Osteocyte (in vitro differentiated cells): Measurements from ENCODE around the gene NTN3. TPM values are rescaled to one million over a fixed set of nuclear protein-coding genes. Genes with fewer than 3 reads are reported as not detected.

ENCODE experiments used
- DNase-seq: peaks from one replicate; pipeline ENCODE4 v3.0.0; 2021; ENCODE audit warnings: mixed read lengths; ENCODE audit not compliant: unreplicated experiment; ENCODE audit errors: extremely low spot score
- H3K27ac Mint-ChIP-seq: one replicate; pipeline ENCODE4 v1.8.0; 2021; ENCODE audit warnings: mild to moderate bottlenecking, mixed read lengths; ENCODE audit not compliant: unreplicated experiment
- H3K27me3 Mint-ChIP-seq: one replicate; pipeline ENCODE4 v1.8.0; 2021; ENCODE audit warnings: mixed read lengths; ENCODE audit not compliant: unreplicated experiment
- H3K36me3 Mint-ChIP-seq: one replicate; pipeline ENCODE4 v1.8.0; 2021; ENCODE audit warnings: mixed read lengths; ENCODE audit not compliant: unreplicated experiment
- H3K4me1 Mint-ChIP-seq: one replicate; pipeline ENCODE4 v1.8.0; 2021; ENCODE audit warnings: mixed read lengths; ENCODE audit not compliant: unreplicated experiment
- H3K4me3 Mint-ChIP-seq: one replicate; pipeline ENCODE4 v1.8.0; 2021; ENCODE audit warnings: mild to moderate bottlenecking, moderate library complexity, mixed read lengths; ENCODE audit not compliant: unreplicated experiment
- H3K9me3 Mint-ChIP-seq: one replicate; pipeline ENCODE4 v1.8.0; 2021; ENCODE audit warnings: mixed read lengths; ENCODE audit not compliant: unreplicated experiment
- total RNA-seq: library from RNA; stranded (reverse); gene quantifications from 2 replicates; pipeline ENCODE4 v1.2.1, GENCODE V29; 2021
- TF ChIP-seq, protein P1 (sequence below): fragments of 200-600 bp; sonication (generic); IDR thresholded peaks from 2 replicates; pipeline ENCODE4 v1.5.0; 2021; ENCODE audit warnings: antibody characterized with exemption, mild to moderate bottlenecking, moderate library complexity

NTN3 gene
- total RNA-seq, 1 donor from 2014 or later: 1.4 TPM

GRCh38 chr16:2467528-2468232 is 3.4 kb upstream of the NTN3 start:
- Mint-ChIP-seq H3K36me3 (no peaks in the 10 kb centered on the region), H3K27me3 (no peaks in the 10 kb centered on the region), H3K4me3 (peak overlapping the region; percentile 70), H3K27ac (no peak overlapping the region), H3K9me3 (no peaks in the 10 kb centered on the region), H3K4me1 (peaks cover 28% of the 10 kb centered on the region)
- TF ChIP-seq, protein P1, sequence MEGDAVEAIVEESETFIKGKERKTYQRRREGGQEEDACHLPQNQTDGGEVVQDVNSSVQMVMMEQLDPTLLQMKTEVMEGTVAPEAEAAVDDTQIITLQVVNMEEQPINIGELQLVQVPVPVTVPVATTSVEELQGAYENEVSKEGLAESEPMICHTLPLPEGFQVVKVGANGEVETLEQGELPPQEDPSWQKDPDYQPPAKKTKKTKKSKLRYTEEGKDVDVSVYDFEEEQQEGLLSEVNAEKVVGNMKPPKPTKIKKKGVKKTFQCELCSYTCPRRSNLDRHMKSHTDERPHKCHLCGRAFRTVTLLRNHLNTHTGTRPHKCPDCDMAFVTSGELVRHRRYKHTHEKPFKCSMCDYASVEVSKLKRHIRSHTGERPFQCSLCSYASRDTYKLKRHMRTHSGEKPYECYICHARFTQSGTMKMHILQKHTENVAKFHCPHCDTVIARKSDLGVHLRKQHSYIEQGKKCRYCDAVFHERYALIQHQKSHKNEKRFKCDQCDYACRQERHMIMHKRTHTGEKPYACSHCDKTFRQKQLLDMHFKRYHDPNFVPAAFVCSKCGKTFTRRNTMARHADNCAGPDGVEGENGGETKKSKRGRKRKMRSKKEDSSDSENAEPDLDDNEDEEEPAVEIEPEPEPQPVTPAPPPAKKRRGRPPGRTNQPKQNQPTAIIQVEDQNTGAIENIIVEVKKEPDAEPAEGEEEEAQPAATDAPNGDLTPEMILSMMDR: peak; percentile 29
- DNase-seq: no peak

DNA sequence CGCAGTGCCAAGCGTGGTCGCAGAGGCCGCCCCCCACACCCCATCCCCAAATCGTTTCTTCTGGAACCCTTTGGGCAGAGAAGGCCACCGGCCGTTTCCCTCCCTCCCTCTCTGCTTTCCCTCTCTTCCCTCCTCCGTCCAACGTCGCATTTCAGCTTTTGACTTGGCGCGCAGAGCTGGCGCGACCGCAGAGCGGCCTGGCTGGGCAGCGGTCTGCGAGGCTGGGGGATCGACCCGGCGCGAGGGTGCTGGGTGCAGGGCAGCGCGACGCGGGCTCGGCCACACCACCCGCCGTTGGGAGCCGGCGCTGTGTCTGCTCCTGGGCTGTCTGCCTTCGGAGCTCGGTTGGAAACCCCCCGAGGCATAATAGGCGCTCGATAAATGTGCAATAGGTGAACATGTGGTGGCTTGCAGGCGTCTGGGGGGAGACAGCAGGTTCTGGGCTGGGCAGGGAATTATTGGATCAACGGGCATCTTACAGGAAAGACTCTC is 2.8 kb upstream of the NTN3 start:
- Mint-ChIP-seq H3K4me3 (peak overlapping the region; percentile 70), H3K36me3 (no peaks in the 10 kb centered on the region), H3K4me1 (peaks cover 32% of the 10 kb centered on the region), H3K27me3 (no peaks in the 10 kb centered on the region), H3K27ac (no peak overlapping the region), H3K9me3 (no peaks in the 10 kb centered on the region)
- no peak for DNase-seq
- TF ChIP-seq, protein P1: no peak

- Mint-ChIP-seq H3K36me3 (no peaks in the 10 kb centered on the region), H3K27ac (no peak overlapping the region), H3K9me3 (no peaks in the 10 kb centered on the region), H3K27me3 (no peaks in the 10 kb centered on the region), H3K4me1 (peaks cover 34% of the 10 kb centered on the region), H3K4me3 (peak overlapping the region; percentile 70)
- no peak for DNase-seq
- TF ChIP-seq, protein P1: no peak
Observed at GRCh38 chr16:2468725-2469398, 2.2 kb upstream of the NTN3 start.

- no peak for DNase-seq
- H3K27me3 Mint-ChIP-seq: no peaks in the 10 kb centered on the region
- no peaks in the 10 kb centered on the region for H3K9me3 Mint-ChIP-seq
- H3K36me3 Mint-ChIP-seq: no peaks in the 10 kb centered on the region
- peaks cover 34% of the 10 kb centered on the region for H3K4me1 Mint-ChIP-seq
- peak overlapping the region; percentile 48 for H3K27ac Mint-ChIP-seq
- TF ChIP-seq, protein P1: no peak
- peak overlapping the region; percentile 40 for H3K4me3 Mint-ChIP-seq
Observed at GRCh38 chr16:2469399-2470233, 1.5 kb upstream of the NTN3 start.
